ENCODE data around the gene SPAM1.
"Not testable (repeated sequence)": the region's sequence is repeated elsewhere in the genome, so short reads cannot be mapped to it uniquely, and the experiment has no call there.

The SPAM1 gene

GRCh38 chr7:123958186-123958703 is 33.2 kb downstream of the SPAM1 start:
- no peak for DNase-seq (ENCODE audit: low read depth)

GRCh38 chr7:123961771-123962170 is 36.7 kb downstream of the SPAM1 start:
- DNase-seq (ENCODE audit: low read depth) = no peak

GRCh38 chr7:123966936-123967335 is 41.9 kb downstream of the SPAM1 start:
- no peak for DNase-seq (ENCODE audit: low read depth)

- no peak for DNase-seq (ENCODE audit: low read depth)
These were observed 47.0 kb downstream of the SPAM1 start for GRCh38 chr7:123972045-123972444.

- no peak for DNase-seq (ENCODE audit: low read depth)
These were observed 47.8 kb downstream of the SPAM1 start for GRCh38 chr7:123972831-123973230.

GRCh38 chr7:123974326-123974908 is 49.4 kb downstream of the SPAM1 start:
- DNase-seq (ENCODE audit: low read depth) = no peak

GRCh38 chr7:123975084-123975483 is 50.0 kb downstream of the SPAM1 start:
- DNase-seq (ENCODE audit: low read depth) = no peak

GRCh38 chr7:123977081-123977480 is 52.0 kb downstream of the SPAM1 start:
- no peak for DNase-seq (ENCODE audit: low read depth)

- no peak for DNase-seq (ENCODE audit: low read depth)
These were observed 54.8 kb downstream of the SPAM1 start for GRCh38 chr7:123979876-123980275.

- DNase-seq (ENCODE audit: low read depth) = no peak
These were observed 62.4 kb downstream of the SPAM1 start for GRCh38 chr7:123987445-123987844.

- no peak for DNase-seq (ENCODE audit: low read depth)
These were observed 68.0 kb downstream of the SPAM1 start for GRCh38 chr7:123992913-123993518.

GRCh38 chr7:123993996-123994395 is 69.0 kb downstream of the SPAM1 start:
- DNase-seq (ENCODE audit: low read depth) = no peak

GRCh38 chr7:123994449-123994848 is 69.4 kb downstream of the SPAM1 start:
- DNase-seq (ENCODE audit: low read depth) = no peak

- no peak for DNase-seq (ENCODE audit: low read depth)
These were observed 70.7 kb downstream of the SPAM1 start for GRCh38 chr7:123995617-123996326.

- DNase-seq (ENCODE audit: low read depth) = no peak
These were observed 71.2 kb downstream of the SPAM1 start for GRCh38 chr7:123996327-123996625.

- DNase-seq (ENCODE audit: low read depth) = no peak
These were observed 73.9 kb downstream of the SPAM1 start for GRCh38 chr7:123998921-123999320.

- DNase-seq (ENCODE audit: low read depth) = no peak
These were observed 74.7 kb downstream of the SPAM1 start for GRCh38 chr7:123999703-124000102.

- DNase-seq (ENCODE audit: low read depth) = not testable (repeated sequence)
These were observed 83.3 kb downstream of the SPAM1 start for GRCh38 chr7:124008296-124008695.

- DNase-seq (ENCODE audit: low read depth) = no peak
These were observed 84.3 kb downstream of the SPAM1 start for GRCh38 chr7:124009321-124009720.

All from activated gamma-delta T cell treated with anti-CD3 and anti-CD28 coated beads, Interleukin-2, amount 50 U/mL, for 16 hours (primary cell).